Bladder microvascular endothelial cell (primary cell): ENCODE measurements around the gene STRADB. TPM values are rescaled to one million over a fixed set of nuclear protein-coding genes. Genes with fewer than 3 reads are reported as not detected.

Source experiments
- total RNA-seq: library from RNA; depleted of rRNA; stranded (reverse); fragments of >200 nt; gene quantifications from 2 replicates; pipeline ENCODE4 v1.2.3, GENCODE V29; 2014

The STRADB gene, protein sequence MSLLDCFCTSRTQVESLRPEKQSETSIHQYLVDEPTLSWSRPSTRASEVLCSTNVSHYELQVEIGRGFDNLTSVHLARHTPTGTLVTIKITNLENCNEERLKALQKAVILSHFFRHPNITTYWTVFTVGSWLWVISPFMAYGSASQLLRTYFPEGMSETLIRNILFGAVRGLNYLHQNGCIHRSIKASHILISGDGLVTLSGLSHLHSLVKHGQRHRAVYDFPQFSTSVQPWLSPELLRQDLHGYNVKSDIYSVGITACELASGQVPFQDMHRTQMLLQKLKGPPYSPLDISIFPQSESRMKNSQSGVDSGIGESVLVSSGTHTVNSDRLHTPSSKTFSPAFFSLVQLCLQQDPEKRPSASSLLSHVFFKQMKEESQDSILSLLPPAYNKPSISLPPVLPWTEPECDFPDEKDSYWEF
- total RNA-seq = 15.9 and 21.1 TPM in 2 replicates

DNA sequence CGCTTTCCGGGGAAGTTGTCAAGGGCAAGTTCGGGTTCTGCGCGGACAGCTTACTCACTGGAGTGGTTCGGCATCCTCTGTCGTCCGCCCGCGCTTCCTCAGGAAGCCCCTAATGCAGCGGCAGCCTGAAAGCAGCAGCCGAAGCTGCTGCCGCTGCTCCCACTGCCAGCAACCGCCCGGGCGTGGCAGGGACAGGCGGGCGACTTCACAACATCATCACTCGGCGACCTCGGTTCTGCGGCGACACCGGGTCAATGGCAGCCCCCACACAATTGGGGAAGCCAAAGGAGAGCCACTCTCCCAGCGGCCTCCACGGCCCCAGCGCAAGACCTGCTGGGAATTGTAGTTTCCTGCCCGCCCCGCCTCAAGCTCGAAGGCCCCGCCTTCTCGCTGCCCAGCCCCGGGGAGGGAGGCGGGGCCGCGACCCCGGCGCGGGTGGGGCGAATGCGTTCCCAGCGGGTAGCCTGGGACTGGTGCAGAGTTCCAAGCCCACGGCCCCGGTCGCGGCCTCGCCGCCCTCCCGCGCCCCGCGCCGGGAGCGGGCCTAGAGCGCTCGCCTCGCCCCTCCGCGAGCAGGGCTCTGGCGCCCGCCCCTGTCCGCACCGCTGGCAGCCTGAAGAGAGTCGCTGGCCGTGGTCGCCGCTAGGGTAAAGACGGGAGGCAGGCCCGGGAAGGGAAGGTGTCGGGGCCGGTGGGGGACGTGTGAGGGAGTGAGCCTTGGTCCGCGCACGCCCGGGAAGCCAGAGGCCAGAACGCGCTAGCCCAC lies at the start of gene STRADB, which contains the start of gene TRAK2:
Gene STRADB, plus strand, starts transcription at position 449 of the 766 bp plus-strand sequence. CDS start 3,101 bp downstream, outside the sequence.
Gene TRAK2, minus strand, starts transcription at position 167 of the 766 bp plus-strand sequence. CDS start 30,951 bp downstream, outside the sequence.

Other genes with a start within 250 kb of the STRADB start
- 9.6 and 11.0 TPM in 2 replicates for gene CASP8, start 191.2 kb upstream of the STRADB start, total RNA-seq
- gene FLACC1, start 94.4 kb upstream of the STRADB start, total RNA-seq = 0.49 and 1.3 TPM in 2 replicates
- 28.3 and 47.5 TPM in 2 replicates for gene TRAK2, start 282 bp upstream of the STRADB start, total RNA-seq
- gene TMEM237, start 191.8 kb downstream of the STRADB start, total RNA-seq = 13.6 and 46.9 TPM in 2 replicates
- 4.2 and 4.7 TPM in 2 replicates for gene MPP4, start 246.9 kb downstream of the STRADB start, total RNA-seq